Peyer's patch (tissue), 4 donors: Measurements from ENCODE around the gene MCF2L. TPM values are rescaled to one million over a fixed set of nuclear protein-coding genes. Genes with fewer than 3 reads are reported as not detected.
A peak's percentile ranks its signal among the peaks of the same experiment; 100 is the strongest.

Experiments
- DNase-seq, 3 donors: peaks; one replicate each; pipeline ENCODE4 v3.0.0-alpha.2; 2017 to 2019
- H3K27ac ChIP-seq, 4 donors: fragments of 200-600 bp; sonication (generic); one replicate each; pipeline ENCODE4 v1.5.1; 2016 to 2019
- H3K27me3 ChIP-seq, 2 donors: fragments of 200-600 bp; sonication (generic); one replicate each; pipeline ENCODE4 v1.5.1; 2019
- H3K36me3 ChIP-seq, 3 donors: fragments of 200-600 bp; sonication (generic); one replicate each; pipeline ENCODE4 v1.5.1; 2016 to 2019
- H3K4me1 ChIP-seq, 4 donors: fragments of 200-600 bp; sonication (generic); one replicate each; pipeline ENCODE4 v1.5.1; 2016 to 2019
- H3K4me3 ChIP-seq, 4 donors: fragments of 200-600 bp; sonication (generic); 1 replicate in 3 of 4; 2 replicates in 1 of 4; pipeline ENCODE4 v1.5.1; 2016 to 2019; ENCODE audit warnings: mild to moderate bottlenecking in 1 of 4
- H3K9me3 ChIP-seq, 4 donors: fragments of 200-600 bp; sonication (generic); one replicate each; pipeline ENCODE4 v1.5.1; 2016 to 2019; ENCODE audit warnings: mild to moderate bottlenecking in 1 of 4
- CTCF ChIP-seq, 6 experiments: fragments of 450-650 bp in 4 of 6; fragments of 200-600 bp in 2 of 6; sonication (generic) in 1 of 6; IDR thresholded peaks; one replicate each; pipeline ENCODE4 v1.5.1; 2017 to 2019; ENCODE audit warnings: antibody characterized with exemption in 6 of 6, mild to moderate bottlenecking in 3 of 6, moderate library complexity in 1 of 6
- POLR2A ChIP-seq, 2 donors: fragments of 450-650 bp; IDR thresholded peaks; one replicate each; pipeline ENCODE4 v1.5.1; 2017; ENCODE audit warnings: antibody characterized with exemption in 2 of 2, mild to moderate bottlenecking in 2 of 2, moderate library complexity in 2 of 2
- total RNA-seq, 4 donors: library from RNA; depleted of rRNA; stranded (reverse); fragments of >200 nt; gene quantifications; one replicate each; pipeline ENCODE4 v1.1.0, GENCODE V29; 2016

Gene MCF2L
- total RNA-seq, 4 donors from 2014 or later, result 81.4 to 165 (median 149) TPM

DNA sequence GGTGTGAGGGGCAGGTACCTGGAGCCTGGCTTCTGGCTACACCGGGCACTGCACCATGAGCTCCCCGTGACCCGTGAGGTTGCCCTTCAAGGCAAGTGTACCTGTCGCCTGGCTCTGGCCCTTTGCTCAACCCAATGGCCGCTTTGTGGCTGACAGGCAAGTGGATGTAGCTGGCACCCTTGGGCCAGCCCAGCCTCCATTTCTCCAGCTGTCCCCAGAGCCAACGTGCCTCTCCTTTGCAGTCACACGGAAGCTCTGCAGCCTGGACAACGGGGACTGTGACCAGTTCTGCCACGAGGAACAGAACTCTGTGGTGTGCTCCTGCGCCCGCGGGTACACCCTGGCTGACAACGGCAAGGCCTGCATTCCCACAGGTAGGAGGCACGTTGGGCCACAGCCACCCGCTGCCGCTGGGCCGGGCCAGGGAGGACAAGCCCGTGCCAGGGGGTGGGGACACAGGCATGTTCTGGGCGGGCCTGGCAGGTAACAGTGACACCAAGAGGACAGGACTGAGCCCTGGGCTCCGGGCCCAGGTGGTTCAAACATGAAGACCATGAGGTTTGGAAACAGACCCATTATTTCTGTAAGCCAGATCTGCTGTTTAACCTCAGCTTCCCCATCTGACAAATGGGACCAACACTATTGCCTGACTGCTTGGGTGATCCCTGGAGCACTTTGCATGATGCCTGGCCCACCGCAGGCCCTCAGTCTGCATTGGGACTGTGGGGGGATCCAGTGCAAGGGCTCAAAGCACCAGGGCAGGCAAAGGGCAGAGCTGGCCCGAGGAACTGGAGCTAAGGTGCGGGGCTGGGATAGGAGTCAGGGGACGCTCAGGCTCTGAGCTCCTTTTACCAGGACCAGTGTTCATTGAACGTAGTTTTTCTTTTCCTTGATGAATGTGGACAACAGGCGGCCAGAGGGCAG is 171.9 kb downstream of the MCF2L start:
- TF ChIP-seq POLR2A (IDR thresholded peaks at IDR 0.05) (no peak), CTCF (IDR thresholded peaks at IDR 0.05) (no peak)
- DNase-seq, result peak in 1 of 3 donors; percentile 38
- Histone ChIP-seq H3K4me1 (no peaks in the 10 kb centered on the region), H3K36me3 (no peaks in the 10 kb centered on the region), H3K27me3 (no peaks in the 10 kb centered on the region), H3K27ac (no peak overlapping the region), H3K4me3 (no peak overlapping the region), H3K9me3 (no peaks in the 10 kb centered on the region)

- no peaks in the 10 kb centered on the region for H3K9me3 ChIP-seq
- no peak for DNase-seq
- H3K27me3 ChIP-seq, result no peaks in the 10 kb centered on the region
- H3K4me3 ChIP-seq, result no peak overlapping the region
- H3K27ac ChIP-seq, result no peak overlapping the region
- TF ChIP-seq CTCF (IDR thresholded peaks at IDR 0.05), result no peak
- TF ChIP-seq POLR2A (IDR thresholded peaks at IDR 0.05), result no peak
- H3K36me3 ChIP-seq, result no peaks in the 10 kb centered on the region
- H3K4me1 ChIP-seq, result no peaks in the 10 kb centered on the region
Observed at GRCh38 chr13:113141601-113141970, 172.6 kb downstream of the MCF2L start.

GRCh38 chr13:113142876-113143275 is 173.9 kb downstream of the MCF2L start:
- no peak for DNase-seq
- H3K4me3 ChIP-seq, result no peak overlapping the region
- no peaks in the 10 kb centered on the region for H3K9me3 ChIP-seq
- H3K27me3 ChIP-seq, result no peaks in the 10 kb centered on the region
- H3K36me3 ChIP-seq, result no peaks in the 10 kb centered on the region
- H3K27ac ChIP-seq, result no peak overlapping the region
- TF ChIP-seq POLR2A (IDR thresholded peaks at IDR 0.05) (no peak), CTCF (IDR thresholded peaks at IDR 0.05) (no peak)
- H3K4me1 ChIP-seq, result no peaks in the 10 kb centered on the region

GRCh38 chr13:113143466-113144254 is 174.6 kb downstream of the MCF2L start:
- no peaks in the 10 kb centered on the region for H3K4me1 ChIP-seq
- TF ChIP-seq POLR2A (IDR thresholded peaks at IDR 0.05), result no peak
- no peak for TF ChIP-seq CTCF (IDR thresholded peaks at IDR 0.05)
- no peaks in the 10 kb centered on the region for H3K27me3 ChIP-seq
- no peak overlapping the region for H3K4me3 ChIP-seq
- H3K9me3 ChIP-seq, result no peaks in the 10 kb centered on the region
- H3K36me3 ChIP-seq, result no peaks in the 10 kb centered on the region
- no peak for DNase-seq
- no peak overlapping the region for H3K27ac ChIP-seq

GRCh38 chr13:113144255-113144629 is 175.2 kb downstream of the MCF2L start:
- no peak overlapping the region for H3K4me3 ChIP-seq
- no peaks in the 10 kb centered on the region for H3K4me1 ChIP-seq
- H3K36me3 ChIP-seq, result no peaks in the 10 kb centered on the region
- H3K27me3 ChIP-seq, result no peaks in the 10 kb centered on the region
- TF ChIP-seq CTCF (IDR thresholded peaks at IDR 0.05) (no peak), POLR2A (IDR thresholded peaks at IDR 0.05) (no peak)
- no peaks in the 10 kb centered on the region for H3K9me3 ChIP-seq
- DNase-seq, result no peak
- no peak overlapping the region for H3K27ac ChIP-seq
